ENCODE measurements around the gene MCM8.

GRCh38 chr20:5996765-5997164, 46.3 kb downstream of the MCM8 start:
- no peak for TF ChIP-seq POLR2A (IDR thresholded peaks at IDR 0.05; ENCODE audit: low read length)
- no peak for TF ChIP-seq GATA1 (IDR thresholded peaks at IDR 0.05; ENCODE audit: low read depth, low read length)

Data from erythroblast (primary cell).